Measurements from ENCODE around the gene CD69. TPM values are rescaled to one million over a fixed set of nuclear protein-coding genes. Genes with fewer than 3 reads are reported as not detected.
"Not testable (repeated sequence)": the region's sequence is repeated elsewhere in the genome, so short reads cannot be mapped to it uniquely, and the experiment has no call there.

The CD69 gene
- total RNA-seq, 1 donor from 2014 or later: 10.7 TPM

DNA sequence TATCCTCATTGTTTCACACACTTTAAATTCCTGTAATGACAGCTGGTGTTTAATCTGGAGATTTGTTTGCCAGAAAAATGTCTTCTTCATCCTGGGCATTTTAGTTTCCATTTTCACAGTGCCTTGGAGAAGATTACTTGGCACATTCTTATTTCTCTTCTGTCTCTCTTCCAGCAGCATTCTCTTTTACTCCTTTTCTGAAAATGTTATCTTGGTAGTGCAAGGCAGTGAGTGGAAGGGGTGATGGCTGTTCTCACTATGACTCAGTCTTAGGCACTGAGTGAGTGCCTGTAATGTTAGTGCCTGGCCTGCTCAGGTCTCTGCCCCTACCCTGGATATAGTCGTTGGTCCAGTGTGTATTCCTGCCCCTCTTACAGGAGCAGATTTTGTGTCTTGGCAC is 40.9 kb downstream of the CD69 start:
- DNase-seq (ENCODE audit: low spot score): no peak

DNA sequence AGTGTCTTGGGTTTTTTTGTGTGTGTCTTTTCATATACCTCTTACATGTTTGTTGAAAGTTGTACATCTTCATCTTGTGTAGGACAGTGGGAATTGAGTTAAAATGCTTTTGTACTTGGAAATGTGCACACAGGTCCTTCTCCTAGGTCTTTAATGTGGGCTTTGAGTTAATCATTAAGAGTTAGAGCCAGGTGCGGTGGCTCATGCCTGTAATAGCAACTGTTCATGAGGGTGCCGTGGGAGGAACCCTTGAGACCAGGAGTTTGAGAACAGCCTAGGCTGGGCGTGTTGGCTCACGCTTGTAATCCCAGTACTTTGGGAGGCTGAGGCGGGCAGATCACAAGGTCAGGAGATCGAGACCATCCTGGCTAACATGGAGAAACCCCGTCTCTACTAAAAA is 41.7 kb downstream of the CD69 start:
- DNase-seq (ENCODE audit: low spot score): no peak

DNA sequence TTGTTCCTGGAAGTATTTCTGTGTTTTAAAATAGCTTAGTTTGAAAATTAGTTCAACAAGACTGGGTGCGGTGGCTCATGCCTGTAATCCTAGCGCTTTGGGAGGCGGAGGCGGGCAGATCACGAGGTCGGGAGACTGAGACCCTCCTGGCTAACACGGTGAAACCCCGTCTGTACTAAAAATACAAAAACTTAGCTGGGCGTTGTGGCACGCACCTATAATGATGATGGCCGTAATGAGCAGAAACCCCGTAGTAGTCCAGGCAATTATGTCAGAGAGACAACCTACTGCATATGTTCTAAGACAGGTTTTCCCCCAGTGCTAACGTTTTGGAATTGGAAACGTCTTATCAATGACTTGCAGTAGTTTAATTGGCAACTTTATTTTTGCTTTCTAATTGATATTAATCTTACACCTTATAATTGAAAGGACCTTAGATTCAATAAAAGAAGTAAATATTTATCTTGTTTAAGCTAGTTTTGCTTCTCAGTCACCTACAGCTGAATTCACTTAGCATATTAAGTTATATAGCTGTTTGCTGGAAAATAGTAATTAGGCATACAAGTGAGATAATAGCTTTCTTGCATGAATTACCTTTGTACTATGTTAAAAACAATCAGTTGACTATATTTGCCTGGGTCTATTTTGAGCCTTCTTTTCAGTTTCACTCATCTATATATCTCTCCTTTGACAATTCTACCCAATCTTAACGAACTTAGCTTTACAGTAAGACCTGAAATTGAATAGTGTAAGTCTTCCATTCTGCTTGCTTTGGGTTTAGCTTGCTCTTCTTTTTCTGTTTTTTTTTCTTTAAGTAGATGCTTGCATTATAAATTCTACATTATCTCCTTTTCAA is 43.4 kb downstream of the CD69 start:
- DNase-seq (ENCODE audit: low spot score): no peak

DNA sequence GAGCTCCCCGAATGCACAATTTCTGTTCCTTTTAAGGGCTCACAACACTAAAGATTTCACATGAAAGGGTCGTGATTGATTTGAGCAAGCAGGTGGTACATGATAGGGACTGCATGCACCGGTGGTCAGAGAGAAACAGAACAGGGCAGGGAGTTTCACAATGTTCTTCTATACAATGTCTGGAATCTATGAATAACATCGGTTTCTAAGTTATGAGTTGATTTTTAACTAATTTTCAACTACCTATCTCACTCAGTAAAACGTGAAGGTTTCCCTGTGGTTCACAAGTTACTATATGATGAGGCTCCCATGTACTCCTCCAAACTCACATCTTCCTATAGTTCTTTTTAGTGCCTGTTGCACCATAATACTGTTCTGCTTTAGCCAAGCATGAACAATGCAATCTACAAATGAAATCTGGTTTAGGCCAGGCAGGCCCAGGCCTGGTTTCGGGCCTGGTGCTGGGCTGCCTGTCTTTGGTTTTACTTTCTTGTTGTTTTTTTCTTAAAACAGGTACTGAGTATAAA is 47.6 kb downstream of the CD69 start:
- not testable (repeated sequence) for DNase-seq (ENCODE audit: low spot score)

DNA sequence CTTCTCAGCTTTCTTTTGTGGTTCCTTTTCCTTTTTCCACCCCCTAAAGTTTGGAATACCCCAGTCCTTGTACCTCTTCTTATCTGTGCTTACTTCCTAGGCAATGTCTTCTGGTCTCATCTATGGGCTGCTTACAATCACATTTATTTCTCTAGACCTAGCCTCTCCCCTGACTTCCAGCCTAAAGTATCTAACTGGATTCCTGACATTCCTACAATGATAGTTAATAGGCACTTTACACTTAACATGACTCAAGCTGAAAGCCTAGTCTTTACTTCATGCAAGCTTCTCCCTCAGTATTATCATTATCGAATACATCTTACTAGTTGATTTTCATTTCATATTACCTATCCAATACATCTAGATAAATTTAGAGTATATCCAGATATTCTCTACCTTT is 49.0 kb downstream of the CD69 start:
- DNase-seq (ENCODE audit: low spot score): no peak

DNA sequence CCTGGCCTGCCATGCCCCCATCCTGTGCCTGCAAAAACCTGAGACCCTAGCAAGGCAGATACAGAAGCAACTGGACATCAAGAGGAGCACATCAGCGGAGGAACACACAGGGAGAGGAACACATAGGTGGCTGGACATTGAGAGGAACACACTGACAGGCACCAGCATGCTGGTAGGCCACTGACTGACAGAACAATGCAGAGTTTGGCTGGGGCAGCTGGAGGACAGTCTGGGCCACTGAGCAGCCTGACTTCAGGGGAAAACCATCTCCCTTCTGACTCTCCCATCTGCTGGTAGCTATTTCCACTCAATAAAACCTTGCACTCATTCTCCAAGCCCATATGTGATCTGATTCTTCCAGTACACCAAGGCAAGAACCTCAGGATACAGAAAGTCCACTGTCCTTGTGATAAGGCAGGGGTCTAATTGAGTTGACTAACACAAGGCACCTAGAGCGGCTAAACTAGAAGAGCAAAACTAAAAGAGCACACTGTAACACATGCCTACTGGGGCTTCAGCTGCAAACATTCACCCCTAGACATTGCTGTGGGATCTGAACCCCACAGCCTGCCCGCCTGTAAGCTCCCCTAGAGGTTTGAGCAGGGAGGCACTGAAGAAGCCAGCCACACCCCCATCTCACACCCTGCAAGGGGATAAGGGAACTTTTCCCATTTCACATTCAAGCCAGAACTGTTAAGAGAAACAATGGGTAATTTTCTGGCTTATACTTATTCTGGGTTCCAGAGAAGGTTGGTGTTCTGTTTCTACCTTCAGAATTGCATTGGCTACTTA is 49.9 kb downstream of the CD69 start:
- DNase-seq (ENCODE audit: low spot score): no peak

DNA sequence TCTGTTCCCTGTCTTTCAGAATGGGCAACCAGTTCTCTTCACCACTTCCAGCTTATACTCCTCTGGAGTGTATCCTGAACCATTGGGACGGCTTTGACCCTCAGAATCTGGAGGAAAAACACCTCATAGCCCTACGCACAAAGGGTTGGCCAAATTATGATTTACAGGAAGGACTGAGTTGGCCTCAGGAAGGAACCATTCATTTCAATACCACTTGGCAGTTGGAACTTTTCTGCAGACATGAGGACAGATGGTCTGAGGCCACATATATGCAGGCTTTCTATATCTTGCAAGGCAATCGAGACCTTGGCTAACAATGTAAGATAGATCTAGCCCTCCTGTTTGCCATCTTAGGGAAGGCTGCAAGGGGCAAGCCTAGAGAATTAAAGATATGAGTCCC is 51.8 kb downstream of the CD69 start:
- DNase-seq (ENCODE audit: low spot score): no peak

DNA sequence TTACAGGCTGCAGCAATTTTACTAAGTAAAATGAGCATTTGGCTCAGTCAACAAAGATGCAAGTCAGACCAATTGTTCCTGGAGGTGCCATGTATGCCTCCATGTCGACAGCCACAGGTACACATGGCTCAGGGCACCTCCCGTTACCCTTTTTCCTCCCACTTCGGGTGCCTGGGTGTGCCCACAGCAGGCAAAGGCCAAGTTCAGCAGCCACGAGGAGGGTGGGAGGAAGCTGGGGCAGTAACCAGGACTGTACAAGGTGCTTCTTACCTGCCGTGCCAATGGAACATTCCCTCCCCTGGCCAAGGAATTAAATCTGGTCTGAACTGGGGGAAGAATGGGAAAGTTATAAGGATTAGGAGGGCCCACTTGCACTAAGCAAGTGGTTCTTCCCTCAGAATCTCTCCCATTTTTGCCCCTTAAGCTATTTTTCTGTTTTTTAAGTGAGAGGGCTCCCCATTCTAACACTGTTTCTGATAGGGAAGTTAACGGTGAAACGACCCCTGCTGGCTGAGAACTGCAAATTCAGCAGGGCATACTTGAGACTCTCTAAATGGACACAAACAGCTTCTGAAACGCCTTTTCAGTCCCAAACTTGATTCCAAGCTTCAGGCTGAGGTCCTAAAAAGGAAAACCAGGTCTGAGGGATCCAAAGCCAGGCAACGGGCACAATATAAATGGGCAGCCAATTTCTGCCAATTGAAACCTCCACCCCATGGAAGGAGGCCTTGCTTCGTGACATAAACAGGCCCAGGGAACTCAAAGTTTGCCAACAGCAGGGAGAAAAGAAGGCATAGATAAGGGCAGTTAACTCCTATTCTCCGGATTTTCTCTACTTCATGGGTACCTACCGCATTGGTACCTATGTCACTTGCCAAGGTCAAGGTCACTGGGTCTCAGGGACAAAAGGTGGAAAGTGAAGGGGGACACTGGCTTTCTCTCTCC is 52.6 kb downstream of the CD69 start:
- no peak for DNase-seq (ENCODE audit: low spot score)

DNA sequence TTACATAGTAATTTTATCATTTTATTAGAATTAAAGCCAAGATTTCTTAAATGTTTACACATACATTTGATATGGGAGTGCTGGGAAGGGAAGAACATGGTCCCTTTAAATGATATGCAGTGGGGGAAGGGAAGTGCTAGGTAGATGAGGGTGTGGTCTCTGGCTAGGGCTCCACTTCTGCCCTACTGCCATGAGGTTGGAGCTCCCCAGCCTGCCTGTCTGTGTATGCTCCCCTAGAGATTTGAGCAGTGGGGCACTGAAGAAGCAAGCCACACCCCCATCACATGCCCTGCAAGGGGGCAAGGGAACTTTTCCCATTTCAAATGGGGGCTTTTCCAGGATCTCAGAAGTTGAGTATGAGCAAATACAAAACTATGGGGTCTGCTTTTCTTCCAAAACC is 53.3 kb downstream of the CD69 start:
- DNase-seq (ENCODE audit: low spot score): no peak

DNA sequence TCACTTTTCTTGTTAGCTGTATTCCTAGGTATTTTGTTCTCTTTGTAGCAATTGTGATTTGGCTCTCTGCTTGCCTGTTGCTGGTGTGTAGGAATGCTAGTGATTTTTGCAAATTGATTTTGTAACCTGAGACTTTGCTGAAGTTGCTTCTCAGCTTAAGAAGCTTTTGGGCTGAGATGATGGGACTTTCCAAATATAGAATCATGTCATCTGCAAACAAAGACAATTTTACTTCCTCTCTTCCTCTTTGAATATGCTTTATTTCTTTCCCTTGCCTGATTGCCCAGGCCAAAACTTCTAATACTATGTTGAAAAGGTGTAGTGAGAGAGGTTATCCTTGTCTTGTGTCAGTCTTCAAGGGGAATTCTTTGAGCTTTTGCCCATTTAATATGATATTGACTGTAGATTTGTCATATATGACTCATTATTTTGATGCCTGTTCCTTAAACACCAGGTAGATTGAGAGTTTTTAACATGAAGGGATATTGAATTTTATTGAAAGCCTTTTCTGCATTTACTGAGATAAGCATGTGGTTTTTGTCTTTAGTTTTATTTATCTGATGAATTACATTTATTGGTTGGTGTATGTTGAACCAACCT is 54.5 kb downstream of the CD69 start:
- DNase-seq (ENCODE audit: low spot score): no peak

DNA sequence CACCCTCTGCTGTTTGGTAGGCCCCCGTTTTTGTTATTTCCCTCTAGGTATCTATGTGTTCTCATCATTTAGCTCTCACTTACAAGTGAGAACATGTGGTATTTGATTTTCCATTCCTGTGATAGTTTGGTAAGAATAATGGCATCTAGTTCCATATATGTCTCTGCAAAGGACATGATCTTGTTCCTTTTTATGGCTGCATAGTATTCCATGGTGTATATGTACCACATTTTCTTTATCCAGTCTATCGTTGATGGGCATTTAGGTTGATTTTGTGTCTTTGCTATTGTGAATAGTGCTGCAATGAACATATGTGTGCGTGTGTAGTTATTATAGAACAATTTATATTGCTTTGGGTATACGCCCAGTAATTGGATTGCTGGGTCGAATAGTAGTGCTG is 56.1 kb downstream of the CD69 start:
- DNase-seq (ENCODE audit: low spot score): not testable (repeated sequence)

Other genes with a start within 250 kb of the CD69 start
- 1.6 TPM for gene KLRB1, start 153.0 kb downstream of the CD69 start, total RNA-seq
- gene CLEC2D, start 91.2 kb downstream of the CD69 start, total RNA-seq: 32.6 TPM
- gene CLECL1, start 27.8 kb downstream of the CD69 start, total RNA-seq: 0.91 TPM
- gene KLRF1, start 66.6 kb upstream of the CD69 start, total RNA-seq: 0.42 TPM
- gene CLEC2B, start 108.5 kb upstream of the CD69 start, total RNA-seq: 8.7 TPM
- gene KLRF2, start 120.6 kb upstream of the CD69 start, total RNA-seq: not detected
- not detected for gene CLEC2A, start 171.5 kb upstream of the CD69 start, total RNA-seq
- 2.3 TPM for gene CLEC12A, start 210.5 kb upstream of the CD69 start, total RNA-seq
- not detected for gene CLEC1B, start 238.2 kb upstream of the CD69 start, total RNA-seq
- gene CLEC12B, start 249.7 kb upstream of the CD69 start, total RNA-seq: not detected